ENCODE measurements around the gene SLC34A2. TPM values are rescaled to one million over a fixed set of nuclear protein-coding genes. Genes with fewer than 3 reads are reported as not detected.

Gene SLC34A2
- total and polyA plus RNA-seq, 2 experiments from 2014 or later, result 0.73 to 0.80 TPM

DNA sequence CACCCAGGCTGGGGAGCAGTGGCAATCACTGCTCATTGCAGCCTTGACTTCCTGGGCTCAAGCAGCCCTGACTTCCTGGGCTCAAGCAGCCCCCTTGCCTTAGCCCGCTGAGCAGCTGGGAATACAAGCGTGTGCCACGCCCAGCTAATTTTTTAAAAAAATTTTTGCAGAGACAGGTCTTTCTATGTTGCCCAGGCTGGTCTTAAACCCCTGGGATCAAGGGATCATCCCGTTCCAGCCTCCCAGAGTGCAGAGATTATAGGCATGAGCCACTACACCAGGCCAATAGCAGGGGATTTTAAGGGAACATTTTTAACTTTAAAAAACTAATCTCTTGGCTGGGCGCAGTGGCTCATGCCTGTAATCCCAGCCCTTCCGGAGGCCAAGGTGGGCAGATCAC is 5.3 kb upstream of the SLC34A2 start:
- Mint-ChIP-seq H3K27ac (no peak overlapping the region), H3K4me3 (no peak overlapping the region), H3K4me1 (peaks cover 15% of the 10 kb centered on the region), H3K9me3 (no peaks in the 10 kb centered on the region), H3K27me3 (ENCODE audit: insufficient read depth, low read depth, poor library complexity) (peaks cover 18% of the 10 kb centered on the region), H3K36me3 (ENCODE audit: low read depth) (no peaks in the 10 kb centered on the region)
- H3K27ac ChIP-seq (ENCODE audit: low read depth), result no peak overlapping the region
- peak overlapping the region; percentile 47; the same call in 1 of the 2 replicates for H2AFZ ChIP-seq
- peaks cover 14% of the 10 kb centered on the region for H3K4me1 ChIP-seq (ENCODE audit: insufficient read depth)
- no peaks in the 10 kb centered on the region for H4K20me1 ChIP-seq (replicated peaks; ENCODE audit: insufficient read depth)
- H3K79me2 ChIP-seq (replicated peaks; ENCODE audit: insufficient read depth), result no peaks in the 10 kb centered on the region
- TF ChIP-seq NANOG (IDR thresholded peaks at IDR 0.05; ENCODE audit: borderline replicate concordance), result no peak
- TF ChIP-seq, protein P1, sequence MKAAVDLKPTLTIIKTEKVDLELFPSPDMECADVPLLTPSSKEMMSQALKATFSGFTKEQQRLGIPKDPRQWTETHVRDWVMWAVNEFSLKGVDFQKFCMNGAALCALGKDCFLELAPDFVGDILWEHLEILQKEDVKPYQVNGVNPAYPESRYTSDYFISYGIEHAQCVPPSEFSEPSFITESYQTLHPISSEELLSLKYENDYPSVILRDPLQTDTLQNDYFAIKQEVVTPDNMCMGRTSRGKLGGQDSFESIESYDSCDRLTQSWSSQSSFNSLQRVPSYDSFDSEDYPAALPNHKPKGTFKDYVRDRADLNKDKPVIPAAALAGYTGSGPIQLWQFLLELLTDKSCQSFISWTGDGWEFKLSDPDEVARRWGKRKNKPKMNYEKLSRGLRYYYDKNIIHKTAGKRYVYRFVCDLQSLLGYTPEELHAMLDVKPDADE (IDR thresholded peaks at IDR 0.05), result no peak
- no peak for TF ChIP-seq EZH2 (IDR thresholded peaks at IDR 0.05; ENCODE audit: low read depth, unreplicated experiment)
- no peak for TF ChIP-seq STAT1 (IDR thresholded peaks at IDR 0.05; ENCODE audit: unreplicated experiment)
- TF ChIP-seq, protein P2, sequence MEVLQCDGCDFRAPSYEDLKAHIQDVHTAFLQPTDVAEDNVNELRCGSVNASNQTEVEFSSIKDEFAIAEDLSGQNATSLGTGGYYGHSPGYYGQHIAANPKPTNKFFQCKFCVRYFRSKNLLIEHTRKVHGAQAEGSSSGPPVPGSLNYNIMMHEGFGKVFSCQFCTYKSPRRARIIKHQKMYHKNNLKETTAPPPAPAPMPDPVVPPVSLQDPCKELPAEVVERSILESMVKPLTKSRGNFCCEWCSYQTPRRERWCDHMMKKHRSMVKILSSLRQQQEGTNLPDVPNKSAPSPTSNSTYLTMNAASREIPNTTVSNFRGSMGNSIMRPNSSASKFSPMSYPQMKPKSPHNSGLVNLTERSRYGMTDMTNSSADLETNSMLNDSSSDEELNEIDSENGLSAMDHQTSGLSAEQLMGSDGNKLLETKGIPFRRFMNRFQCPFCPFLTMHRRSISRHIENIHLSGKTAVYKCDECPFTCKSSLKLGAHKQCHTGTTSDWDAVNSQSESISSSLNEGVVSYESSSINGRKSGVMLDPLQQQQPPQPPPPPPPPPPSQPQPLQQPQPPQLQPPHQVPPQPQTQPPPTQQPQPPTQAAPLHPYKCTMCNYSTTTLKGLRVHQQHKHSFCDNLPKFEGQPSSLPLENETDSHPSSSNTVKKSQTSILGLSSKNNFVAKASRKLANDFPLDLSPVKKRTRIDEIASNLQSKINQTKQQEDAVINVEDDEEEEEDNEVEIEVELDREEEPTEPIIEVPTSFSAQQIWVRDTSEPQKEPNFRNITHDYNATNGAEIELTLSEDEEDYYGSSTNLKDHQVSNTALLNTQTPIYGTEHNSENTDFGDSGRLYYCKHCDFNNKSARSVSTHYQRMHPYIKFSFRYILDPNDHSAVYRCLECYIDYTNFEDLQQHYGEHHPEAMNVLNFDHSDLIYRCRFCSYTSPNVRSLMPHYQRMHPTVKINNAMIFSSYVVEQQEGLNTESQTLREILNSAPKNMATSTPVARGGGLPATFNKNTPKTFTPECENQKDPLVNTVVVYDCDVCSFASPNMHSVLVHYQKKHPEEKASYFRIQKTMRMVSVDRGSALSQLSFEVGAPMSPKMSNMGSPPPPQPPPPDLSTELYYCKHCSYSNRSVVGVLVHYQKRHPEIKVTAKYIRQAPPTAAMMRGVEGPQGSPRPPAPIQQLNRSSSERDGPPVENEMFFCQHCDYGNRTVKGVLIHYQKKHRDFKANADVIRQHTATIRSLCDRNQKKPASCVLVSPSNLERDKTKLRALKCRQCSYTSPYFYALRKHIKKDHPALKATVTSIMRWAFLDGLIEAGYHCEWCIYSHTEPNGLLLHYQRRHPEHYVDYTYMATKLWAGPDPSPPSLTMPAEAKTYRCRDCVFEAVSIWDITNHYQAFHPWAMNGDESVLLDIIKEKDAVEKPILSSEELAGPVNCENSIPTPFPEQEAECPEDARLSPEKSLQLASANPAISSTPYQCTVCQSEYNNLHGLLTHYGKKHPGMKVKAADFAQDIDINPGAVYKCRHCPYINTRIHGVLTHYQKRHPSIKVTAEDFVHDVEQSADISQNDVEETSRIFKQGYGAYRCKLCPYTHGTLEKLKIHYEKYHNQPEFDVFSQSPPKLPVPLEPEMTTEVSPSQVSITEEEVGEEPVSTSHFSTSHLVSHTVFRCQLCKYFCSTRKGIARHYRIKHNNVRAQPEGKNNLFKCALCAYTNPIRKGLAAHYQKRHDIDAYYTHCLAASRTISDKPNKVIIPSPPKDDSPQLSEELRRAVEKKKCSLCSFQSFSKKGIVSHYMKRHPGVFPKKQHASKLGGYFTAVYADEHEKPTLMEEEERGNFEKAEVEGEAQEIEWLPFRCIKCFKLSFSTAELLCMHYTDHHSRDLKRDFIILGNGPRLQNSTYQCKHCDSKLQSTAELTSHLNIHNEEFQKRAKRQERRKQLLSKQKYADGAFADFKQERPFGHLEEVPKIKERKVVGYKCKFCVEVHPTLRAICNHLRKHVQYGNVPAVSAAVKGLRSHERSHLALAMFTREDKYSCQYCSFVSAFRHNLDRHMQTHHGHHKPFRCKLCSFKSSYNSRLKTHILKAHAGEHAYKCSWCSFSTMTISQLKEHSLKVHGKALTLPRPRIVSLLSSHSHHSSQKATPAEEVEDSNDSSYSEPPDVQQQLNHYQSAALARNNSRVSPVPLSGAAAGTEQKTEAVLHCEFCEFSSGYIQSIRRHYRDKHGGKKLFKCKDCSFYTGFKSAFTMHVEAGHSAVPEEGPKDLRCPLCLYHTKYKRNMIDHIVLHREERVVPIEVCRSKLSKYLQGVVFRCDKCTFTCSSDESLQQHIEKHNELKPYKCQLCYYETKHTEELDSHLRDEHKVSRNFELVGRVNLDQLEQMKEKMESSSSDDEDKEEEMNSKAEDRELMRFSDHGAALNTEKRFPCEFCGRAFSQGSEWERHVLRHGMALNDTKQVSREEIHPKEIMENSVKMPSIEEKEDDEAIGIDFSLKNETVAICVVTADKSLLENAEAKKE (CRISPR knock-in tag; IDR thresholded peaks at IDR 0.05), result no peak
- no peak for TF ChIP-seq POLR2AphosphoS5 (IDR thresholded peaks at IDR 0.05; ENCODE audit: low read depth)
- TF ChIP-seq JUNB (IDR thresholded peaks at IDR 0.05; ENCODE audit: unreplicated experiment), result no peak
- TF ChIP-seq, protein P3, sequence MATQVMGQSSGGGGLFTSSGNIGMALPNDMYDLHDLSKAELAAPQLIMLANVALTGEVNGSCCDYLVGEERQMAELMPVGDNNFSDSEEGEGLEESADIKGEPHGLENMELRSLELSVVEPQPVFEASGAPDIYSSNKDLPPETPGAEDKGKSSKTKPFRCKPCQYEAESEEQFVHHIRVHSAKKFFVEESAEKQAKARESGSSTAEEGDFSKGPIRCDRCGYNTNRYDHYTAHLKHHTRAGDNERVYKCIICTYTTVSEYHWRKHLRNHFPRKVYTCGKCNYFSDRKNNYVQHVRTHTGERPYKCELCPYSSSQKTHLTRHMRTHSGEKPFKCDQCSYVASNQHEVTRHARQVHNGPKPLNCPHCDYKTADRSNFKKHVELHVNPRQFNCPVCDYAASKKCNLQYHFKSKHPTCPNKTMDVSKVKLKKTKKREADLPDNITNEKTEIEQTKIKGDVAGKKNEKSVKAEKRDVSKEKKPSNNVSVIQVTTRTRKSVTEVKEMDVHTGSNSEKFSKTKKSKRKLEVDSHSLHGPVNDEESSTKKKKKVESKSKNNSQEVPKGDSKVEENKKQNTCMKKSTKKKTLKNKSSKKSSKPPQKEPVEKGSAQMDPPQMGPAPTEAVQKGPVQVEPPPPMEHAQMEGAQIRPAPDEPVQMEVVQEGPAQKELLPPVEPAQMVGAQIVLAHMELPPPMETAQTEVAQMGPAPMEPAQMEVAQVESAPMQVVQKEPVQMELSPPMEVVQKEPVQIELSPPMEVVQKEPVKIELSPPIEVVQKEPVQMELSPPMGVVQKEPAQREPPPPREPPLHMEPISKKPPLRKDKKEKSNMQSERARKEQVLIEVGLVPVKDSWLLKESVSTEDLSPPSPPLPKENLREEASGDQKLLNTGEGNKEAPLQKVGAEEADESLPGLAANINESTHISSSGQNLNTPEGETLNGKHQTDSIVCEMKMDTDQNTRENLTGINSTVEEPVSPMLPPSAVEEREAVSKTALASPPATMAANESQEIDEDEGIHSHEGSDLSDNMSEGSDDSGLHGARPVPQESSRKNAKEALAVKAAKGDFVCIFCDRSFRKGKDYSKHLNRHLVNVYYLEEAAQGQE (IDR thresholded peaks at IDR 0.05; ENCODE audit: unreplicated experiment), result no peak
- TF ChIP-seq, protein P4, sequence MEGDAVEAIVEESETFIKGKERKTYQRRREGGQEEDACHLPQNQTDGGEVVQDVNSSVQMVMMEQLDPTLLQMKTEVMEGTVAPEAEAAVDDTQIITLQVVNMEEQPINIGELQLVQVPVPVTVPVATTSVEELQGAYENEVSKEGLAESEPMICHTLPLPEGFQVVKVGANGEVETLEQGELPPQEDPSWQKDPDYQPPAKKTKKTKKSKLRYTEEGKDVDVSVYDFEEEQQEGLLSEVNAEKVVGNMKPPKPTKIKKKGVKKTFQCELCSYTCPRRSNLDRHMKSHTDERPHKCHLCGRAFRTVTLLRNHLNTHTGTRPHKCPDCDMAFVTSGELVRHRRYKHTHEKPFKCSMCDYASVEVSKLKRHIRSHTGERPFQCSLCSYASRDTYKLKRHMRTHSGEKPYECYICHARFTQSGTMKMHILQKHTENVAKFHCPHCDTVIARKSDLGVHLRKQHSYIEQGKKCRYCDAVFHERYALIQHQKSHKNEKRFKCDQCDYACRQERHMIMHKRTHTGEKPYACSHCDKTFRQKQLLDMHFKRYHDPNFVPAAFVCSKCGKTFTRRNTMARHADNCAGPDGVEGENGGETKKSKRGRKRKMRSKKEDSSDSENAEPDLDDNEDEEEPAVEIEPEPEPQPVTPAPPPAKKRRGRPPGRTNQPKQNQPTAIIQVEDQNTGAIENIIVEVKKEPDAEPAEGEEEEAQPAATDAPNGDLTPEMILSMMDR (conservative IDR thresholded peaks at IDR 0.05; ENCODE audit: low read depth in 2 of 2), result no peak
- TF ChIP-seq ZNF331 (CRISPR knock-in tag; IDR thresholded peaks at IDR 0.05; ENCODE audit: low read depth), result no peak
- no peak for TF ChIP-seq CREB1 (CRISPR knock-in tag; IDR thresholded peaks at IDR 0.05; ENCODE audit: low read depth)
- no peak for TF ChIP-seq EZH2phosphoT487 (IDR thresholded peaks at IDR 0.05; ENCODE audit: unreplicated experiment)
- no peak for TF ChIP-seq ZNF114 (CRISPR knock-in tag; IDR thresholded peaks at IDR 0.05)
- no peaks in the 10 kb centered on the region for H3K36me3 ChIP-seq (ENCODE audit: insufficient read depth)
- H3K4me2 ChIP-seq, result no peak overlapping the region
- ATAC-seq (no peak), DNase-seq (ENCODE audit: low spot score) (no peak)
- H3K27me3 ChIP-seq (ENCODE audit: insufficient read depth), result peaks cover 18% of the 10 kb centered on the region
- H3K4me3 ChIP-seq, result no peak overlapping the region
- no peaks in the 10 kb centered on the region; the same call in 1 of the 2 replicates for H3K9me2 ChIP-seq (ENCODE audit: insufficient read depth)
- peaks cover 3% of the 10 kb centered on the region for H3F3A ChIP-seq (replicated peaks; ENCODE audit: low read depth)

Measured in GM23338 (cell line).